Activated naive CD8-positive, alpha-beta T cell treated with anti-CD3 and anti-CD28 coated beads, Interleukin-2, amount 50 U/mL, for 24 hours (primary cell): ENCODE data around the gene SLC25A41.

ENCODE experiments used
- ATAC-seq: fragments of 150-1000 bp; cut with Tn5 transposase; one replicate; pipeline ENCODE4 v1.10.0; 2021
- DNase-seq: peaks from one replicate; pipeline ENCODE4 v3.0.0; 2021
- H3K27ac Mint-ChIP-seq: one replicate; pipeline ENCODE4 v1.8.0; 2021; ENCODE audit warnings: mild to moderate bottlenecking, mixed read lengths
- H3K27me3 Mint-ChIP-seq: one replicate; pipeline ENCODE4 v1.8.0; 2021; ENCODE audit warnings: mixed read lengths
- H3K36me3 Mint-ChIP-seq: one replicate; pipeline ENCODE4 v1.8.0; 2021; ENCODE audit warnings: low read depth, mixed read lengths
- H3K4me1 Mint-ChIP-seq: one replicate; pipeline ENCODE4 v1.8.0; 2021; ENCODE audit warnings: mixed read lengths
- H3K4me3 Mint-ChIP-seq: one replicate; pipeline ENCODE4 v1.8.0; 2021; ENCODE audit warnings: mild to moderate bottlenecking, moderate library complexity, mixed read lengths
- H3K9me3 Mint-ChIP-seq: one replicate; pipeline ENCODE4 v1.8.0; 2021; ENCODE audit warnings: mixed read lengths

Gene SLC25A41

GRCh38 chr19:6433663-6434062 is at the start of gene SLC25A41:
Gene SLC25A41, minus strand, starts transcription at chr19:6433763. Its CDS starts 70 bp downstream, at chr19:6433693.
- H3K9me3 Mint-ChIP-seq: no peaks in the 10 kb centered on the region
- peaks cover 3% of the 10 kb centered on the region for H3K27me3 Mint-ChIP-seq
- H3K4me1 Mint-ChIP-seq: peaks cover 4% of the 10 kb centered on the region
- H3K27ac Mint-ChIP-seq: no peak within 1 kb of the TSS
- DNase-seq: no peak
- H3K4me3 Mint-ChIP-seq: no peak within 1 kb of the TSS
- ATAC-seq: no peak
- no peaks in the 10 kb centered on the region for H3K36me3 Mint-ChIP-seq

- DNase-seq (no peak), ATAC-seq (no peak)
- Mint-ChIP-seq H3K27ac (peak overlapping the region; percentile 60), H3K36me3 (peaks cover 4% of the 10 kb centered on the region), H3K4me1 (peaks cover 26% of the 10 kb centered on the region), H3K4me3 (no peak overlapping the region), H3K27me3 (no peaks in the 10 kb centered on the region), H3K9me3 (no peaks in the 10 kb centered on the region)
Observed at GRCh38 chr19:6483235-6483634, 49.7 kb upstream of the SLC25A41 start.

GRCh38 chr19:6482343-6482686 is 48.8 kb upstream of the SLC25A41 start:
- Mint-ChIP-seq H3K36me3 (peaks cover 4% of the 10 kb centered on the region), H3K9me3 (no peaks in the 10 kb centered on the region), H3K4me1 (peaks cover 26% of the 10 kb centered on the region), H3K27me3 (no peaks in the 10 kb centered on the region), H3K27ac (peak overlapping the region; percentile 98), H3K4me3 (peak overlapping the region; percentile 91)
- DNase-seq (no peak), ATAC-seq (no peak)

- DNase-seq: peak; percentile 75
- Mint-ChIP-seq H3K27me3 (no peaks in the 10 kb centered on the region), H3K4me1 (peaks cover 26% of the 10 kb centered on the region), H3K27ac (peak within 1 kb of the TSS; percentile 98), H3K4me3 (peak within 1 kb of the TSS; percentile 91), H3K36me3 (peaks cover 4% of the 10 kb centered on the region), H3K9me3 (no peaks in the 10 kb centered on the region)
- peak; percentile 82 for ATAC-seq
Observed at GRCh38 chr19:6481541-6482342, 48.2 kb upstream of the SLC25A41 start, which contains the start of gene DENND1C. Gene DENND1C, minus strand, starts transcription at chr19:6481787. Its CDS starts 92 bp downstream, at chr19:6481695.

GRCh38 chr19:6480848-6481415 is 47.4 kb upstream of the SLC25A41 start:
- ATAC-seq (peak; percentile 37), DNase-seq (peak; percentile 31)
- Mint-ChIP-seq H3K36me3 (peaks cover 8% of the 10 kb centered on the region), H3K27me3 (no peaks in the 10 kb centered on the region), H3K4me1 (peaks cover 26% of the 10 kb centered on the region), H3K4me3 (peak overlapping the region; percentile 91), H3K27ac (peak overlapping the region; percentile 98), H3K9me3 (no peaks in the 10 kb centered on the region)

GRCh38 chr19:6479836-6480398 is 46.4 kb upstream of the SLC25A41 start:
- peak overlapping the region; percentile 98 for H3K27ac Mint-ChIP-seq
- H3K4me3 Mint-ChIP-seq: peak overlapping the region; percentile 91

GRCh38 chr19:6478815-6479214 is 45.3 kb upstream of the SLC25A41 start:
- ATAC-seq: no peak
- H3K9me3 Mint-ChIP-seq: no peaks in the 10 kb centered on the region
- peaks cover 11% of the 10 kb centered on the region for H3K36me3 Mint-ChIP-seq
- peaks cover 26% of the 10 kb centered on the region for H3K4me1 Mint-ChIP-seq
- no peak overlapping the region for H3K27ac Mint-ChIP-seq
- no peaks in the 10 kb centered on the region for H3K27me3 Mint-ChIP-seq
- no peak for DNase-seq
- H3K4me3 Mint-ChIP-seq: no peak overlapping the region

More at GRCh38 chr19:6479836-6480398, 46.4 kb upstream of the SLC25A41 start:
- Mint-ChIP-seq H3K9me3 (no peaks in the 10 kb centered on the region), H3K36me3 (peaks cover 9% of the 10 kb centered on the region), H3K27me3 (no peaks in the 10 kb centered on the region), H3K4me1 (peaks cover 26% of the 10 kb centered on the region)
- DNase-seq: no peak
- ATAC-seq: no peak

- Mint-ChIP-seq H3K36me3 (peaks cover 11% of the 10 kb centered on the region), H3K4me1 (peaks cover 15% of the 10 kb centered on the region), H3K27me3 (no peaks in the 10 kb centered on the region), H3K4me3 (no peak overlapping the region), H3K27ac (no peak overlapping the region), H3K9me3 (no peaks in the 10 kb centered on the region)
- ATAC-seq (no peak), DNase-seq (no peak)
Observed at GRCh38 chr19:6476896-6477431, 43.4 kb upstream of the SLC25A41 start.

- Mint-ChIP-seq H3K27ac (no peak overlapping the region), H3K4me3 (no peak overlapping the region), H3K9me3 (no peaks in the 10 kb centered on the region), H3K4me1 (peaks cover 10% of the 10 kb centered on the region), H3K27me3 (no peaks in the 10 kb centered on the region), H3K36me3 (peaks cover 14% of the 10 kb centered on the region)
- ATAC-seq (peak; percentile 66), DNase-seq (peak; percentile 72)
Observed at GRCh38 chr19:6476155-6476895, 42.8 kb upstream of the SLC25A41 start.

- Mint-ChIP-seq H3K36me3 (peaks cover 17% of the 10 kb centered on the region), H3K27ac (no peak overlapping the region), H3K4me1 (peaks cover 6% of the 10 kb centered on the region), H3K9me3 (no peaks in the 10 kb centered on the region), H3K4me3 (no peak overlapping the region), H3K27me3 (no peaks in the 10 kb centered on the region)
- ATAC-seq (no peak), DNase-seq (no peak)
Observed at GRCh38 chr19:6475321-6476108, 42.0 kb upstream of the SLC25A41 start.

- Mint-ChIP-seq H3K4me1 (no peaks in the 10 kb centered on the region), H3K9me3 (no peaks in the 10 kb centered on the region), H3K27me3 (no peaks in the 10 kb centered on the region), H3K36me3 (peaks cover 21% of the 10 kb centered on the region), H3K27ac (no peak overlapping the region), H3K4me3 (no peak overlapping the region)
- no peak for ATAC-seq
- no peak for DNase-seq
Observed at GRCh38 chr19:6473647-6474046, 40.1 kb upstream of the SLC25A41 start.

- DNase-seq (no peak), ATAC-seq (no peak)
- Mint-ChIP-seq H3K4me1 (no peaks in the 10 kb centered on the region), H3K27ac (no peak overlapping the region), H3K27me3 (no peaks in the 10 kb centered on the region), H3K4me3 (no peak overlapping the region), H3K9me3 (no peaks in the 10 kb centered on the region), H3K36me3 (peaks cover 24% of the 10 kb centered on the region)
Observed at GRCh38 chr19:6472713-6473112, 39.1 kb upstream of the SLC25A41 start.

- Mint-ChIP-seq H3K4me1 (no peaks in the 10 kb centered on the region), H3K4me3 (no peak overlapping the region), H3K27ac (no peak overlapping the region), H3K27me3 (no peaks in the 10 kb centered on the region), H3K36me3 (peaks cover 24% of the 10 kb centered on the region), H3K9me3 (no peaks in the 10 kb centered on the region)
- no peak for DNase-seq
- no peak for ATAC-seq
Observed at GRCh38 chr19:6471076-6471475, 37.5 kb upstream of the SLC25A41 start.

- Mint-ChIP-seq H3K9me3 (no peaks in the 10 kb centered on the region), H3K4me3 (no peak overlapping the region), H3K36me3 (peaks cover 21% of the 10 kb centered on the region), H3K27ac (no peak overlapping the region), H3K27me3 (no peaks in the 10 kb centered on the region), H3K4me1 (no peaks in the 10 kb centered on the region)
- ATAC-seq (no peak), DNase-seq (no peak)
Observed at GRCh38 chr19:6470173-6470572, 36.6 kb upstream of the SLC25A41 start.
